HFF-Myc (cell line): ENCODE data around the gene SLC2A4RG.

Experiments used
- DNase-seq: peaks from one replicate; pipeline ENCODE4 v3.0.0-alpha.2; 2011; ENCODE audit warnings: low read depth; ENCODE audit errors: extremely low read depth
- H3K4me3 ChIP-seq: replicated peaks from 2 replicates; pipeline ENCODE4 v1.5.1; 2011; ENCODE audit warnings: low read depth, mild to moderate bottlenecking, control low read depth, low read length
- CTCF ChIP-seq: IDR thresholded peaks from 2 replicates; pipeline ENCODE4 v1.5.1; 2012; ENCODE audit warnings: mild to moderate bottlenecking, low read depth, low read length, control low read depth; ENCODE audit errors: missing control alignments

The SLC2A4RG gene

GRCh38 chr20:63735859-63736718 lies 3.5 kb upstream of the SLC2A4RG start, which contains the start of gene LIME1:
LIME1 (plus strand) TSS chr20:63736664; CDS start chr20:63737550, 886 bp downstream.
- TF ChIP-seq CTCF = no peak
- no peak within 1 kb of the TSS for H3K4me3 ChIP-seq
- DNase-seq = no peak

GRCh38 chr20:63736893-63737694 lies 2.5 kb upstream of the SLC2A4RG start:
- no peak overlapping the region for H3K4me3 ChIP-seq
- no peak for TF ChIP-seq CTCF
- no peak for DNase-seq

GRCh38 chr20:63737695-63737944 lies 2.0 kb upstream of the SLC2A4RG start:
- no peak for DNase-seq
- TF ChIP-seq CTCF = no peak
- H3K4me3 ChIP-seq = no peak overlapping the region

- no peak for TF ChIP-seq CTCF
- no peak for DNase-seq
These were observed 1.5 kb upstream of the SLC2A4RG start for GRCh38 chr20:63737945-63738686.

GRCh38 chr20:63738687-63739129 lies 868 bp upstream of the SLC2A4RG start:
- no peak overlapping the region for H3K4me3 ChIP-seq
- no peak for DNase-seq
- no peak for TF ChIP-seq CTCF

More at GRCh38 chr20:63737945-63738686, 1.5 kb upstream of the SLC2A4RG start:
- no peak overlapping the region for H3K4me3 ChIP-seq

- TF ChIP-seq CTCF = no peak
- DNase-seq = no peak
- peak overlapping the region; percentile 63 for H3K4me3 ChIP-seq
These were observed 572 bp downstream of the SLC2A4RG start for GRCh38 chr20:63740070-63740626.
